Mesothelial cell of epicardium (in vitro differentiated cells): Measurements from ENCODE around the gene POP7. TPM values are rescaled to one million over a fixed set of nuclear protein-coding genes. Genes with fewer than 3 reads are reported as not detected.

Experiments used
- total RNA-seq: library from RNA; stranded (reverse); gene quantifications from 3 replicates; pipeline ENCODE4 v1.2.1, GENCODE V29; 2021

POP7 gene
- total RNA-seq, 1 donor from 2014 or later, result 26.0 TPM

Other genes with a start within 250 kb of the POP7 start
- 2.0 to 3.6 TPM (median 3.3 TPM) in 3 replicates for gene SPACDR, start 241.9 kb upstream of the POP7 start, total RNA-seq
- 50.5 to 52.7 TPM (median 52.4 TPM) in 3 replicates for gene TSC22D4, start 226.9 kb upstream of the POP7 start, total RNA-seq
- 8.2 to 8.5 TPM (median 8.4 TPM) in 3 replicates for gene NYAP1, start 222.2 kb upstream of the POP7 start, total RNA-seq
- gene AGFG2, start 166.9 kb upstream of the POP7 start, total RNA-seq, result 7.7 to 9.1 TPM (median 8.3 TPM) in 3 replicates
- 7.9 to 13.5 TPM (median 10.6 TPM) in 3 replicates for gene SAP25, start 132.2 kb upstream of the POP7 start, total RNA-seq
- 117 to 128 TPM (median 127 TPM) in 3 replicates for gene LRCH4, start 120.0 kb upstream of the POP7 start, total RNA-seq
- 0.54 to 0.93 TPM (median 0.64 TPM) in 3 replicates for gene FBXO24, start 119.8 kb upstream of the POP7 start, total RNA-seq
- 461 to 479 TPM (median 479 TPM) in 3 replicates for gene PCOLCE, start 103.8 kb upstream of the POP7 start, total RNA-seq
- 22.5 to 25.9 TPM (median 24.7 TPM) in 3 replicates for gene MOSPD3, start 93.6 kb upstream of the POP7 start, total RNA-seq
- 0.38 to 0.69 TPM (median 0.54 TPM) in 3 replicates for gene TFR2, start 64.6 kb upstream of the POP7 start, total RNA-seq
- not detected in 3 replicates for gene ACTL6B, start 49.7 kb upstream of the POP7 start, total RNA-seq
- 173 to 178 TPM (median 174 TPM) in 3 replicates for gene GNB2, start 32.4 kb upstream of the POP7 start, total RNA-seq
- gene GIGYF1, start 11.9 kb upstream of the POP7 start, total RNA-seq, result 98.5 to 99.2 TPM (median 99.1 TPM) in 3 replicates
- gene EPO, start 14.3 kb downstream of the POP7 start, total RNA-seq, result 0.16 to 0.27 TPM in 2 of 3 replicates, not detected in the other
- gene ZAN, start 27.5 kb downstream of the POP7 start, total RNA-seq, result not detected in 3 replicates
- 120 to 127 TPM (median 125 TPM) in 3 replicates for gene EPHB4, start 121.4 kb downstream of the POP7 start, total RNA-seq
- gene SLC12A9, start 146.6 kb downstream of the POP7 start, total RNA-seq, result 30.9 to 39.1 TPM (median 37.5 TPM) in 3 replicates
- 101 to 109 TPM (median 107 TPM) in 3 replicates for gene TRIP6, start 161.3 kb downstream of the POP7 start, total RNA-seq
- gene SRRT, start 169.0 kb downstream of the POP7 start, total RNA-seq, result 229 to 245 TPM (median 240 TPM) in 3 replicates
- 6.0 to 8.0 TPM (median 6.4 TPM) in 3 replicates for gene UFSP1, start 183.6 kb downstream of the POP7 start, total RNA-seq
- 9.2 to 10.4 TPM (median 9.6 TPM) in 3 replicates for gene ACHE, start 189.8 kb downstream of the POP7 start, total RNA-seq
- gene MUC3A, start 243.4 kb downstream of the POP7 start, total RNA-seq, result 2.0 to 2.4 TPM (median 2.2 TPM) in 3 replicates